ENCODE results near the gene ENTPD2.

The ENTPD2 gene

GRCh38 chr9:137053944-137054931 is at the start of gene ENTPD2:
ENTPD2 (minus strand) TSS chr9:137054061; CDS start chr9:137053997, 64 bp downstream.
- peak; percentile 47 for DNase-seq

- DNase-seq = no peak
Observed at GRCh38 chr9:137103206-137103999, 49.5 kb upstream of the ENTPD2 start.

- DNase-seq = no peak
Observed at GRCh38 chr9:137099231-137099630, 45.4 kb upstream of the ENTPD2 start.

GRCh38 chr9:137097761-137098462 is 44.1 kb upstream of the ENTPD2 start:
- no peak for DNase-seq

- no peak for DNase-seq
Observed at GRCh38 chr9:137096785-137097546, 43.1 kb upstream of the ENTPD2 start.

- peak; percentile 81 for DNase-seq
Observed at GRCh38 chr9:137095664-137096517, 42.0 kb upstream of the ENTPD2 start.

GRCh38 chr9:137089232-137089947 is 35.5 kb upstream of the ENTPD2 start:
- no peak for DNase-seq

GRCh38 chr9:137088121-137088520 is 34.3 kb upstream of the ENTPD2 start:
- DNase-seq = no peak

- no peak for DNase-seq
Observed at GRCh38 chr9:137087409-137087925, 33.6 kb upstream of the ENTPD2 start.

- peak; percentile 99 for DNase-seq
Observed at GRCh38 chr9:137086531-137087408, 32.9 kb upstream of the ENTPD2 start, which contains the start of gene MAN1B1. MAN1B1 (plus strand) TSS chr9:137086985; CDS start chr9:137087000, 15 bp downstream.

GRCh38 chr9:137085920-137086530 is 32.2 kb upstream of the ENTPD2 start:
- DNase-seq = peak; percentile 35

- no peak for DNase-seq
Observed at GRCh38 chr9:137084526-137084925, 30.7 kb upstream of the ENTPD2 start.

GRCh38 chr9:137083394-137084004 is 29.6 kb upstream of the ENTPD2 start:
- DNase-seq = no peak

GRCh38 chr9:137082925-137083290 is 29.0 kb upstream of the ENTPD2 start:
- no peak for DNase-seq

- no peak for DNase-seq
Observed at GRCh38 chr9:137082222-137082924, 28.5 kb upstream of the ENTPD2 start.

GRCh38 chr9:137080260-137081122 is 26.6 kb upstream of the ENTPD2 start:
- DNase-seq = no peak

- DNase-seq = no peak
Observed at GRCh38 chr9:137079401-137079787, 25.5 kb upstream of the ENTPD2 start.
